ENCODE measurements around the gene FAM181A.

- TF ChIP-seq EZH2 (IDR thresholded peaks at IDR 0.05; ENCODE audit: borderline replicate concordance, control insufficient read depth, low read depth, low read length) (no peak), USF1 (IDR thresholded peaks at IDR 0.05; ENCODE audit: borderline replicate concordance, extremely low read length, insufficient read depth, low read depth, low read length) (no peak), POLR2AphosphoS5 (IDR thresholded peaks at IDR 0.05; ENCODE audit: low read length) (no peak), TCF12 (IDR thresholded peaks at IDR 0.05; ENCODE audit: low read depth, low read length) (no peak), POLR2A (IDR thresholded peaks at IDR 0.05; ENCODE audit: low read depth, low read length) (no peak), CEBPB (IDR thresholded peaks at IDR 0.05; ENCODE audit: borderline replicate concordance in 1 of 2, low read depth in 2 of 2, low read length in 2 of 2) (no peak), GABPA (IDR thresholded peaks at IDR 0.05; ENCODE audit: low read depth) (no peak), CTCF (IDR thresholded peaks at IDR 0.05 in 2 of 3, conservative IDR thresholded peaks at IDR 0.05 in 1 of 3; ENCODE audit: control insufficient read depth in 2 of 3, extremely low read depth in 1 of 3, insufficient read depth in 1 of 3, low read depth in 3 of 3, low read length in 3 of 3) (no peak)
These were observed 5.9 kb upstream of the FAM181A start for GRCh38 chr14:93921001-93921806.
